Measurements from ENCODE around the gene MTHFD2L. TPM values are rescaled to one million over a fixed set of nuclear protein-coding genes. Genes with fewer than 3 reads are reported as not detected.

Gene MTHFD2L
- total and polyA plus RNA-seq, 10 of the 15 experiments (the other 5 are each of a cell fraction or from before 2014, with no cell fraction given) = 4.8 to 25.4 (median 14.4) TPM

Other genes with a start within 250 kb of the MTHFD2L start
- not detected in 2 replicates for gene PF4, start 176.1 kb upstream of the MTHFD2L start, total RNA-seq (2014; rRNA removed)
- gene PF4, start 176.1 kb upstream of the MTHFD2L start, total RNA-seq (2014; rRNA removed; fragmentation: Illumina TruSeq; extraction: Trizol) = not detected in 2 replicates
- gene PF4, start 176.1 kb upstream of the MTHFD2L start, total RNA-seq (2021) = not detected in 2 replicates
- gene PF4, start 176.1 kb upstream of the MTHFD2L start, polyA plus RNA-seq (2011; rRNA removed) = not detected in 2 replicates
- gene PF4, start 176.1 kb upstream of the MTHFD2L start, polyA plus RNA-seq (2014; fragmentation: Illumina TruSeq; extraction: Trizol) = not detected in 2 replicates
- not detected for gene PF4, start 176.1 kb upstream of the MTHFD2L start, polyA plus RNA-seq (2014; fragmentation: Nextera tagmentation; extraction: Ambion mirVana)
- gene PF4, start 176.1 kb upstream of the MTHFD2L start, polyA plus RNA-seq (2014; rRNA removed) = not detected in 2 replicates
- gene PF4, start 176.1 kb upstream of the MTHFD2L start, polyA plus RNA-seq (2016; fragmentation: Nextera tagmentation; extraction: Ambion mirVana) = not detected
- gene PPBP, start 169.9 kb upstream of the MTHFD2L start, total RNA-seq (2014; rRNA removed) = not detected in 2 replicates
- not detected in 2 replicates for gene PPBP, start 169.9 kb upstream of the MTHFD2L start, total RNA-seq (2014; rRNA removed; fragmentation: Illumina TruSeq; extraction: Trizol)
- gene PPBP, start 169.9 kb upstream of the MTHFD2L start, total RNA-seq (2021) = not detected in 2 replicates
- not detected in 2 replicates for gene PPBP, start 169.9 kb upstream of the MTHFD2L start, polyA plus RNA-seq (2011; rRNA removed)
- gene PPBP, start 169.9 kb upstream of the MTHFD2L start, polyA plus RNA-seq (2014; fragmentation: Illumina TruSeq; extraction: Trizol) = not detected in 2 replicates
- not detected for gene PPBP, start 169.9 kb upstream of the MTHFD2L start, polyA plus RNA-seq (2014; fragmentation: Nextera tagmentation; extraction: Ambion mirVana)
- not detected in 2 replicates for gene PPBP, start 169.9 kb upstream of the MTHFD2L start, polyA plus RNA-seq (2014; rRNA removed)
- not detected for gene PPBP, start 169.9 kb upstream of the MTHFD2L start, polyA plus RNA-seq (2016; fragmentation: Nextera tagmentation; extraction: Ambion mirVana)
- gene CXCL5, start 159.4 kb upstream of the MTHFD2L start, total RNA-seq (2014; rRNA removed) = not detected in 2 replicates
- not detected in 2 replicates for gene CXCL5, start 159.4 kb upstream of the MTHFD2L start, total RNA-seq (2014; rRNA removed; fragmentation: Illumina TruSeq; extraction: Trizol)
- gene CXCL5, start 159.4 kb upstream of the MTHFD2L start, total RNA-seq (2021) = not detected in 2 replicates
- gene CXCL5, start 159.4 kb upstream of the MTHFD2L start, polyA plus RNA-seq (2011; rRNA removed) = not detected in 2 replicates
- gene CXCL5, start 159.4 kb upstream of the MTHFD2L start, polyA plus RNA-seq (2014; fragmentation: Illumina TruSeq; extraction: Trizol) = not detected in 2 replicates
- gene CXCL5, start 159.4 kb upstream of the MTHFD2L start, polyA plus RNA-seq (2014; fragmentation: Nextera tagmentation; extraction: Ambion mirVana) = not detected
- gene CXCL5, start 159.4 kb upstream of the MTHFD2L start, polyA plus RNA-seq (2014; rRNA removed) = 0.03 TPM in 1 of 2 replicates, not detected in the other
- gene CXCL5, start 159.4 kb upstream of the MTHFD2L start, polyA plus RNA-seq (2016; fragmentation: Nextera tagmentation; extraction: Ambion mirVana) = not detected
- gene CXCL3, start 119.4 kb upstream of the MTHFD2L start, total RNA-seq (2014; rRNA removed) = not detected in 2 replicates
- gene CXCL3, start 119.4 kb upstream of the MTHFD2L start, total RNA-seq (2014; rRNA removed; fragmentation: Illumina TruSeq; extraction: Trizol) = not detected in 2 replicates
- not detected in 2 replicates for gene CXCL3, start 119.4 kb upstream of the MTHFD2L start, total RNA-seq (2021)
- not detected in 2 replicates for gene CXCL3, start 119.4 kb upstream of the MTHFD2L start, polyA plus RNA-seq (2011; rRNA removed)
- gene CXCL3, start 119.4 kb upstream of the MTHFD2L start, polyA plus RNA-seq (2014; fragmentation: Illumina TruSeq; extraction: Trizol) = not detected in 2 replicates
- not detected for gene CXCL3, start 119.4 kb upstream of the MTHFD2L start, polyA plus RNA-seq (2014; fragmentation: Nextera tagmentation; extraction: Ambion mirVana)
- not detected in 2 replicates for gene CXCL3, start 119.4 kb upstream of the MTHFD2L start, polyA plus RNA-seq (2014; rRNA removed)
- gene CXCL3, start 119.4 kb upstream of the MTHFD2L start, polyA plus RNA-seq (2016; fragmentation: Nextera tagmentation; extraction: Ambion mirVana) = not detected
- gene CXCL2, start 58.9 kb upstream of the MTHFD2L start, total RNA-seq (2014; rRNA removed) = not detected in 2 replicates
- not detected in 2 replicates for gene CXCL2, start 58.9 kb upstream of the MTHFD2L start, total RNA-seq (2014; rRNA removed; fragmentation: Illumina TruSeq; extraction: Trizol)
- not detected in 2 replicates for gene CXCL2, start 58.9 kb upstream of the MTHFD2L start, total RNA-seq (2021)
- not detected in 2 replicates for gene CXCL2, start 58.9 kb upstream of the MTHFD2L start, polyA plus RNA-seq (2011; rRNA removed)
- not detected in 2 replicates for gene CXCL2, start 58.9 kb upstream of the MTHFD2L start, polyA plus RNA-seq (2014; fragmentation: Illumina TruSeq; extraction: Trizol)
- gene CXCL2, start 58.9 kb upstream of the MTHFD2L start, polyA plus RNA-seq (2014; fragmentation: Nextera tagmentation; extraction: Ambion mirVana) = not detected
- not detected in 2 replicates for gene CXCL2, start 58.9 kb upstream of the MTHFD2L start, polyA plus RNA-seq (2014; rRNA removed)
- gene CXCL2, start 58.9 kb upstream of the MTHFD2L start, polyA plus RNA-seq (2016; fragmentation: Nextera tagmentation; extraction: Ambion mirVana) = not detected
- not detected in 2 replicates for gene EPGN, start 150.4 kb downstream of the MTHFD2L start, total RNA-seq (2014; rRNA removed)
- 0.54 TPM in 1 of 2 replicates, not detected in the other for gene EPGN, start 150.4 kb downstream of the MTHFD2L start, total RNA-seq (2014; rRNA removed; fragmentation: Illumina TruSeq; extraction: Trizol)
- not detected in 2 replicates for gene EPGN, start 150.4 kb downstream of the MTHFD2L start, total RNA-seq (2021)
- gene EPGN, start 150.4 kb downstream of the MTHFD2L start, polyA plus RNA-seq (2011; rRNA removed) = 0.42 and 0.45 TPM in 2 replicates
- 0.12 TPM in 1 of 2 replicates, not detected in the other for gene EPGN, start 150.4 kb downstream of the MTHFD2L start, polyA plus RNA-seq (2014; fragmentation: Illumina TruSeq; extraction: Trizol)
- under 1 TPM in 1 of 2 experiments, not detected in 1; 0.06 TPM for gene EPGN, start 150.4 kb downstream of the MTHFD2L start, polyA plus RNA-seq (2014; fragmentation: Nextera tagmentation; extraction: Ambion mirVana)
- gene EPGN, start 150.4 kb downstream of the MTHFD2L start, polyA plus RNA-seq (2014; rRNA removed) = not detected in 2 replicates
- gene EPGN, start 150.4 kb downstream of the MTHFD2L start, polyA plus RNA-seq (2016; fragmentation: Nextera tagmentation; extraction: Ambion mirVana) = not detected
- not detected in 2 replicates for gene EREG, start 207.0 kb downstream of the MTHFD2L start, total RNA-seq (2014; rRNA removed)
- not detected in 2 replicates for gene EREG, start 207.0 kb downstream of the MTHFD2L start, total RNA-seq (2014; rRNA removed; fragmentation: Illumina TruSeq; extraction: Trizol)
- gene EREG, start 207.0 kb downstream of the MTHFD2L start, total RNA-seq (2021) = 0.05 TPM in 1 of 2 replicates, not detected in the other
- not detected in 2 replicates for gene EREG, start 207.0 kb downstream of the MTHFD2L start, polyA plus RNA-seq (2011; rRNA removed)
- gene EREG, start 207.0 kb downstream of the MTHFD2L start, polyA plus RNA-seq (2014; fragmentation: Illumina TruSeq; extraction: Trizol) = not detected in 2 replicates
- gene EREG, start 207.0 kb downstream of the MTHFD2L start, polyA plus RNA-seq (2014; fragmentation: Nextera tagmentation; extraction: Ambion mirVana) = not detected
- not detected in 2 replicates for gene EREG, start 207.0 kb downstream of the MTHFD2L start, polyA plus RNA-seq (2014; rRNA removed)
- not detected for gene EREG, start 207.0 kb downstream of the MTHFD2L start, polyA plus RNA-seq (2016; fragmentation: Nextera tagmentation; extraction: Ambion mirVana)